Measurements from ENCODE around the gene CYP4B1. TPM values are rescaled to one million over a fixed set of nuclear protein-coding genes. Genes with fewer than 3 reads are reported as not detected.
"Not testable (repeated sequence)": the region's sequence is repeated elsewhere in the genome, so short reads cannot be mapped to it uniquely, and the experiment has no call there.

The CYP4B1 gene
- total RNA-seq, 1 experiment from 2014 or later: 0.23 TPM

GRCh38 chr1:46813858-46814396 lies 15.1 kb downstream of the CYP4B1 start:
- no peak for DNase-seq (ENCODE audit: low spot score)

DNA sequence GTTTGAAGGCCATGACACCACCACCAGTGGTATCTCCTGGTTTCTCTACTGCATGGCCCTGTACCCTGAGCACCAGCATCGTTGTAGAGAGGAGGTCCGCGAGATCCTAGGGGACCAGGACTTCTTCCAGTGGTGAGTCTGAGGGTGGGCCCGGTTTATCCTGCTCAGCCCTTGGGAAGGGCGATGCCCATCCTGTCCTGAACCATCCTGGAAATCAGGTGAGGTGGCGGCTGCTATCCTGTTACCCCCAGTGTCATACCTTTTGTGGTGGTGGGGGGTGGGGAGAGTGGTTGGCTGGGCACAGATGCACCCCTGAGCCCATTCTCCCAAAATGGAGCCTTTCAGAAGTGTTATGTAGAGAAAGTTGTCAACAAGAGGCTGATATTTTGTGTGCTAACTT lies 16.3 kb downstream of the CYP4B1 start:
- DNase-seq (ENCODE audit: low spot score): no peak

GRCh38 chr1:46816930-46817329 lies 18.1 kb downstream of the CYP4B1 start:
- DNase-seq (ENCODE audit: low spot score): no peak

DNA sequence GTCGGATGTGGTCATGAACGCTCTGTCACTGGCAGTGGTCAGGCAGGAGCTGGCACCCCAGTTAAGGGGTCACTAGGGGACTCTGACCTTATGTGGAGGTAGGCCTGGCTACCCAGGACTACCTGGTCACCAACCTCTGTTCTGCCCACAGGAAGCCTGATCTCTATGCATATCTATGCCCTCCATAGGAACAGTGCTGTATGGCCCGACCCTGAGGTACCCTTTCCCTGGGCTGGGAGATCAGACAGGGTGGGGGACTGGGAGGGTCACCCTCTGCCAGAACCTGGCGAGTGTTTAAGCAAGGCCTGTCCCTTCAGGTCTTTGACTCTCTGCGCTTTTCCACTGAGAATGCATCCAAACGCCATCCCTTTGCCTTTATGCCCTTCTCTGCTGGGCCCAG lies 19.0 kb downstream of the CYP4B1 start:
- no peak for DNase-seq (ENCODE audit: low spot score)

- DNase-seq (ENCODE audit: low spot score): no peak
These were observed 19.7 kb downstream of the CYP4B1 start for GRCh38 chr1:46818591-46818990.

GRCh38 chr1:46819335-46819734 lies 20.5 kb downstream of the CYP4B1 start:
- DNase-seq (ENCODE audit: low spot score): no peak

DNA sequence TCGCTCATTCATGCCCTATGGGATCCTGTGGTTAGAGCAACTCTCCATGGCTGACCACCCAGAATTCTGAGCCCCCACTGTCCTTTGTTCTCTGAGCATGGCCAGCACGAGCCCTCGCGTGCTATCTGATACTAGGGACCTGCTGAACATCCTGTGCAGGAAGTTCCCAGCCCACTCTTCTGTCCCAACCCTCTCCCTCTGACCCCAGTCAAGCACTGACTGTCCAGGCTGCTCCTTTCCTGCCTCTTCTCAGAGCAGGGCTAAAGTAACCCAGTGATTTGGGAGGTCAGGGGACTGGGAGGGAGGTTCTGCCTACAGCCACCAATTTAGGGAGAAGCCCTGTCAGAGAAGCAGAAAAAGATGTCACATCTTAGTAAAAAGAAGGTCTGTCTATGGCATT lies 21.2 kb downstream of the CYP4B1 start:
- no peak for DNase-seq (ENCODE audit: low spot score)

GRCh38 chr1:46820560-46821060 lies 21.8 kb downstream of the CYP4B1 start:
- DNase-seq (ENCODE audit: low spot score): no peak

GRCh38 chr1:46822248-46822826 lies 23.5 kb downstream of the CYP4B1 start:
- no peak for DNase-seq (ENCODE audit: low spot score)

- no peak for DNase-seq (ENCODE audit: low spot score)
These were observed 24.3 kb downstream of the CYP4B1 start for GRCh38 chr1:46823151-46823550.

GRCh38 chr1:46826892-46827291 lies 28.0 kb downstream of the CYP4B1 start:
- not testable (repeated sequence) for DNase-seq (ENCODE audit: low spot score)

GRCh38 chr1:46830665-46831322 lies 31.9 kb downstream of the CYP4B1 start:
- peak; percentile 7 for DNase-seq (ENCODE audit: low spot score)

DNA sequence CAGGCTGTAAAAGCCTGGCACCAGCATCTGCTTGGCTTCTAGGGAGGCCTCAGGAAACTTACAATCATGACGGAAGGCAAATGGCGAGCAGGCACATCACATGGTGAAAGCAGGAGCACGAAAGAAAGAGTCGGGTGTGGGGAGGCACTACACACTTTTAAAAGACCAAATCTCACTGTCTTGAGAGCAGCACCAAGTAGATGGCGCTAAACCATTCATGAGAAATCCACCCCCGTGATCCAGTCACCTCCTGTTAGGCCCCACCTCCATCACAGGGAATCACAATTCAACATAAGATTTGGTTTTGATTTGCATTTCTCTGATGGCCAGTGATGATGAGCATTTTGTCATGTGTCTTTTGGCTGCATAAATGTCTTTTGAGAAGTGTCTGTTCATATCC lies 36.6 kb downstream of the CYP4B1 start:
- peak; percentile 13 for DNase-seq (ENCODE audit: low spot score)

- not testable (repeated sequence) for DNase-seq (ENCODE audit: low spot score)
These were observed 47.5 kb downstream of the CYP4B1 start for GRCh38 chr1:46846386-46846785.

- peak; percentile 61 for DNase-seq (ENCODE audit: low spot score)
These were observed 58.8 kb downstream of the CYP4B1 start for GRCh38 chr1:46857660-46858065.

DNA sequence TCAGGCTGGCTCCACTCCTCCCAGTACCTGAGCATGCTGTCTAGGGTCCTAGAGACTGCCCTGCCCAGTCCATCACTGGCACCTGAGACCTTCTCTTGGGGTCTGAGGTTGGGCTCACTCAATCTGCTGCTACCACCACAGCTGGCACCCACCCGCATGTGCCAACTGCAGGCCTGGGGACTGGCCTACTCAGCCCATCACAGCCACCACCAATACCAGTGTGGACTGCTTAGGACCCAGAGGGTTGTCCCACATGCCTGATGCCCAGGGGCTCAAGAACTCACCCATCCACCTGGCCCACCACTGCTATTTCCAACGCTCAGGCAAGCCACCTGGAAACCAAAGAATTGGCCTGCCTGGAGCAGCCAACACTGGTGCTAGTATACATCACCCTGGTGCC lies 63.5 kb downstream of the CYP4B1 start:
- DNase-seq (ENCODE audit: low spot score): no peak

Other genes with a start within 250 kb of the CYP4B1 start
- not detected in 2 replicates for gene KNCN, start 247.4 kb upstream of the CYP4B1 start, total RNA-seq (2014; rRNA removed; shearing (Covaris generic))
- gene MKNK1, start 194.8 kb upstream of the CYP4B1 start, total RNA-seq (2014; rRNA removed; shearing (Covaris generic)): 13.5 and 16.1 TPM in 2 replicates
- gene MOB3C, start 182.2 kb upstream of the CYP4B1 start, total RNA-seq (2014; rRNA removed; shearing (Covaris generic)): 10.3 and 12.3 TPM in 2 replicates
- gene ATPAF1, start 130.7 kb upstream of the CYP4B1 start, total RNA-seq (2014; rRNA removed; shearing (Covaris generic)): 39.2 and 47.7 TPM in 2 replicates
- gene TEX38, start 127.2 kb upstream of the CYP4B1 start, total RNA-seq (2014; rRNA removed; shearing (Covaris generic)): 0.20 TPM in 1 of 2 replicates, not detected in the other
- gene EFCAB14, start 79.9 kb upstream of the CYP4B1 start, total RNA-seq (2014; rRNA removed; shearing (Covaris generic)): 34.2 and 42.6 TPM in 2 replicates
- not detected in 2 replicates for gene CYP4A11, start 142.4 kb downstream of the CYP4B1 start, total RNA-seq (2014; rRNA removed; shearing (Covaris generic))
- gene CYP4X1, start 224.6 kb downstream of the CYP4B1 start, total RNA-seq (2014; rRNA removed; shearing (Covaris generic)): not detected in 2 replicates

All from HT-29 (cell line).